HG03457 (cell line): ENCODE results near the gene CAMK2A.

Experiments
- ATAC-seq: cut with Tn5 transposase; IDR thresholded peaks from one replicate; pipeline ENCODE4 v1.9.1; 2021; ENCODE audit warnings: moderate number of reproducible peaks; ENCODE audit not compliant: unreplicated experiment

Gene CAMK2A

GRCh38 chr5:150289551-150290390 lies at the start of gene CAMK2A:
TSS of gene CAMK2A (minus strand) at chr5:150289773. CDS start at chr5:150289625, 148 bp downstream.
- no peak for ATAC-seq

- ATAC-seq, result no peak
Observed at GRCh38 chr5:150339165-150339564, 49.6 kb upstream of the CAMK2A start.

- ATAC-seq, result no peak
Observed at GRCh38 chr5:150338546-150338945, 49.0 kb upstream of the CAMK2A start.

GRCh38 chr5:150335778-150336177 lies 46.2 kb upstream of the CAMK2A start:
- no peak for ATAC-seq

- no peak for ATAC-seq
Observed at GRCh38 chr5:150333400-150333799, 43.8 kb upstream of the CAMK2A start.

GRCh38 chr5:150329881-150330876 lies 40.6 kb upstream of the CAMK2A start:
- no peak for ATAC-seq

GRCh38 chr5:150329038-150329437 lies 39.5 kb upstream of the CAMK2A start:
- no peak for ATAC-seq

GRCh38 chr5:150328515-150328914 lies 38.9 kb upstream of the CAMK2A start:
- ATAC-seq, result no peak

- ATAC-seq, result no peak
Observed at GRCh38 chr5:150327139-150327538, 37.6 kb upstream of the CAMK2A start.

- no peak for ATAC-seq
Observed at GRCh38 chr5:150326707-150327106, 37.1 kb upstream of the CAMK2A start.

- ATAC-seq, result no peak
Observed at GRCh38 chr5:150325426-150325825, 35.9 kb upstream of the CAMK2A start.

- no peak for ATAC-seq
Observed at GRCh38 chr5:150323819-150324218, 34.2 kb upstream of the CAMK2A start.

GRCh38 chr5:150323092-150323491 lies 33.5 kb upstream of the CAMK2A start:
- ATAC-seq, result no peak

- no peak for ATAC-seq
Observed at GRCh38 chr5:150322202-150322601, 32.6 kb upstream of the CAMK2A start.

GRCh38 chr5:150321784-150322183 lies 32.2 kb upstream of the CAMK2A start:
- ATAC-seq, result no peak

- ATAC-seq, result no peak
Observed at GRCh38 chr5:150321211-150321610, 31.6 kb upstream of the CAMK2A start.

- no peak for ATAC-seq
Observed at GRCh38 chr5:150320044-150320613, 30.6 kb upstream of the CAMK2A start.

- ATAC-seq, result no peak
Observed at GRCh38 chr5:150319484-150319790, 29.9 kb upstream of the CAMK2A start.

- no peak for ATAC-seq
Observed at GRCh38 chr5:150318613-150319483, 29.3 kb upstream of the CAMK2A start.
